MCF 10A (cell line): Measurements from ENCODE around the gene ASGR1. TPM values are rescaled to one million over a fixed set of nuclear protein-coding genes. Genes with fewer than 3 reads are reported as not detected.

Source experiments
- BruUV-seq: library from RNA; stranded (reverse); fragments of 400-500 nt; replicated peaks from 2 replicates; lab custom pipeline; 2021; lab: Mats Ljungman, UMichigan
- CTCF ChIA-PET: fragments of 300-600 bp; sonication (Branson Sonifier 250); formaldehyde crosslinking; extraction: SDS; loops from one replicate; lab custom pipeline; 2021; ENCODE audit warnings: antibody characterized with exemption, inconsistent platforms; lab: Yijun Ruan, JAX
- POLR2A ChIA-PET: fragments of 300-600, 350-650 bp; sonication (Branson Sonifier 250); formaldehyde crosslinking; extraction: SDS; loops from one replicate; lab custom pipeline; 2020; ENCODE audit warnings: antibody characterized with exemption, inconsistent platforms; lab: Yijun Ruan, JAX
- DNase-seq: peaks from one replicate; pipeline ENCODE4 v3.0.0-alpha.2; 2018; ENCODE audit not compliant: unreplicated experiment
- H3K27ac Mint-ChIP-seq: one replicate; pipeline ENCODE4 v1.8.0; 2022; ENCODE audit warnings: mild to moderate bottlenecking, low read depth, mixed read lengths; ENCODE audit not compliant: unreplicated experiment
- H3K27me3 Mint-ChIP-seq: one replicate; pipeline ENCODE4 v1.8.0; 2022; ENCODE audit warnings: mixed read lengths; ENCODE audit not compliant: insufficient read depth, unreplicated experiment
- H3K36me3 Mint-ChIP-seq: one replicate; pipeline ENCODE4 v1.8.0; 2022; ENCODE audit warnings: mild to moderate bottlenecking, moderate library complexity, mixed read lengths; ENCODE audit not compliant: insufficient read depth, unreplicated experiment
- H3K4me1 Mint-ChIP-seq: one replicate; pipeline ENCODE4 v1.8.0; 2022; ENCODE audit warnings: mixed read lengths; ENCODE audit not compliant: insufficient read depth, unreplicated experiment
- H3K4me3 Mint-ChIP-seq: one replicate; pipeline ENCODE4 v1.8.0; 2022; ENCODE audit warnings: mild to moderate bottlenecking, moderate library complexity, mixed read lengths; ENCODE audit not compliant: unreplicated experiment
- H3K9me3 Mint-ChIP-seq: one replicate; pipeline ENCODE4 v1.8.0; 2022; ENCODE audit warnings: mixed read lengths; ENCODE audit not compliant: unreplicated experiment
- CTCF ChIP-seq: fragments of 200-600 bp; IDR thresholded peaks from one replicate; pipeline ENCODE4 v1.8.0; 2022; ENCODE audit warnings: antibody characterized with exemption, mild to moderate bottlenecking; ENCODE audit not compliant: unreplicated experiment
- intact Hi-C: fragments of 100-400 bp; cut with micrococcal nuclease; formaldehyde crosslinking; loops from 2 replicates; pipeline ENCODE4 v1.14.1; 2022
- total RNA-seq: library from RNA; stranded (reverse); gene quantifications from 2 replicates; pipeline ENCODE4 v1.2.3, GENCODE V29; 2022

ASGR1 gene
- total RNA-seq, 1 experiment from 2014 or later = 0.37 TPM

- no peak for DNase-seq
- BruUV-seq = no TSS peak
- H3K9me3 Mint-ChIP-seq = no peaks in the 10 kb centered on the region
- H3K4me3 Mint-ChIP-seq = no peak overlapping the region
- no peaks in the 10 kb centered on the region for H3K27me3 Mint-ChIP-seq
- no peak overlapping the region for H3K27ac Mint-ChIP-seq
- H3K4me1 Mint-ChIP-seq = peaks cover 23% of the 10 kb centered on the region
- POLR2A ChIA-PET = interaction anchor here (9.0 kb wide), 1 partner anchor 11 kb away, joined by 278 read pairs; the partner anchor contains the start of genes DVL2, GABARAP and PHF23
- peaks cover 84% of the 10 kb centered on the region for H3K36me3 Mint-ChIP-seq
- CTCF ChIA-PET = no interaction called here
- intact Hi-C loops = no loop called here
- TF ChIP-seq CTCF = no peak
These were observed 46.7 kb upstream of the ASGR1 start for GRCh38 chr17:7225711-7226331.

GRCh38 chr17:7224661-7225111, 45.5 kb upstream of the ASGR1 start:
- intact Hi-C loops = no loop called here

GRCh38 chr17:7224110-7224509, 44.9 kb upstream of the ASGR1 start:
- CTCF ChIA-PET = interaction anchor here (0.7 kb wide), 1 partner anchor 124 kb away, joined by 3 read pairs; no protein-coding TSS in a partner anchor
- Mint-ChIP-seq H3K9me3 (no peaks in the 10 kb centered on the region), H3K27me3 (no peaks in the 10 kb centered on the region), H3K4me3 (no peak overlapping the region), H3K27ac (no peak overlapping the region), H3K4me1 (peaks cover 35% of the 10 kb centered on the region), H3K36me3 (peaks cover 86% of the 10 kb centered on the region)
- BruUV-seq = no TSS peak
- intact Hi-C loops = no loop called here
- no peak for DNase-seq
- POLR2A ChIA-PET = interaction anchor here (0.8 to 9.0 kb wide), 2 partner anchors 13 to 463 kb away, joined by 3 to 278 read pairs; partner anchors contain the start of genes DVL2, GABARAP, PHF23 and TP53
- no peak for TF ChIP-seq CTCF

More at GRCh38 chr17:7224661-7225111, 45.5 kb upstream of the ASGR1 start:
- H3K4me3 Mint-ChIP-seq = no peak overlapping the region
- no peak for DNase-seq
- H3K9me3 Mint-ChIP-seq = no peaks in the 10 kb centered on the region
- POLR2A ChIA-PET = interaction anchor here (9.0 kb wide), 1 partner anchor 12 kb away, joined by 278 read pairs; the partner anchor contains the start of genes DVL2, GABARAP and PHF23
- CTCF ChIA-PET = no interaction called here
- TF ChIP-seq CTCF = no peak
- TSS peak; percentile 41 for BruUV-seq
- peaks cover 88% of the 10 kb centered on the region for H3K36me3 Mint-ChIP-seq
- H3K27me3 Mint-ChIP-seq = no peaks in the 10 kb centered on the region
- H3K4me1 Mint-ChIP-seq = peaks cover 30% of the 10 kb centered on the region
- no peak overlapping the region for H3K27ac Mint-ChIP-seq

GRCh38 chr17:7223375-7223774, 44.2 kb upstream of the ASGR1 start:
- no peak overlapping the region for H3K4me3 Mint-ChIP-seq
- H3K27me3 Mint-ChIP-seq = no peaks in the 10 kb centered on the region
- CTCF ChIA-PET = interaction anchor here (0.7 to 0.9 kb wide), 3 partner anchors 9 to 125 kb away, joined by 3 to 4 read pairs (median 3); no protein-coding TSS in a partner anchor
- POLR2A ChIA-PET = interaction anchor here (0.5 to 9.0 kb wide), 3 partner anchors 13 to 464 kb away, joined by 3 to 278 read pairs (median 4); partner anchors contain the start of genes DVL2, GABARAP, PHF23 and TP53
- H3K36me3 Mint-ChIP-seq = peaks cover 79% of the 10 kb centered on the region
- no peaks in the 10 kb centered on the region for H3K9me3 Mint-ChIP-seq
- peaks cover 33% of the 10 kb centered on the region for H3K4me1 Mint-ChIP-seq
- no peak for TF ChIP-seq CTCF
- DNase-seq = no peak
- no peak overlapping the region for H3K27ac Mint-ChIP-seq
- intact Hi-C loops = no loop called here
- BruUV-seq = no TSS peak
